HG02642 (cell line): Measurements from ENCODE around the gene IFIT3.
"Not testable (repeated sequence)": the region's sequence is repeated elsewhere in the genome, so short reads cannot be mapped to it uniquely, and the experiment has no call there.

Source experiments
- ATAC-seq: cut with Tn5 transposase; IDR thresholded peaks from one replicate; pipeline ENCODE4 v1.9.1; 2021; ENCODE audit warnings: mild to moderate bottlenecking; ENCODE audit not compliant: unreplicated experiment, poor library complexity

Gene IFIT3, protein sequence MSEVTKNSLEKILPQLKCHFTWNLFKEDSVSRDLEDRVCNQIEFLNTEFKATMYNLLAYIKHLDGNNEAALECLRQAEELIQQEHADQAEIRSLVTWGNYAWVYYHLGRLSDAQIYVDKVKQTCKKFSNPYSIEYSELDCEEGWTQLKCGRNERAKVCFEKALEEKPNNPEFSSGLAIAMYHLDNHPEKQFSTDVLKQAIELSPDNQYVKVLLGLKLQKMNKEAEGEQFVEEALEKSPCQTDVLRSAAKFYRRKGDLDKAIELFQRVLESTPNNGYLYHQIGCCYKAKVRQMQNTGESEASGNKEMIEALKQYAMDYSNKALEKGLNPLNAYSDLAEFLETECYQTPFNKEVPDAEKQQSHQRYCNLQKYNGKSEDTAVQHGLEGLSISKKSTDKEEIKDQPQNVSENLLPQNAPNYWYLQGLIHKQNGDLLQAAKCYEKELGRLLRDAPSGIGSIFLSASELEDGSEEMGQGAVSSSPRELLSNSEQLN

GRCh38 chr10:89327803-89328441, at the start of gene IFIT3:
TSS of gene IFIT3 (plus strand) at chr10:89327997. CDS start at chr10:89328074, 77 bp downstream.
- ATAC-seq, result no peak

- no peak for ATAC-seq
Observed at GRCh38 chr10:89278034-89278535, 49.7 kb upstream of the IFIT3 start.

- ATAC-seq, result no peak
Observed at GRCh38 chr10:89278900-89279392, 48.9 kb upstream of the IFIT3 start.

- no peak for ATAC-seq
Observed at GRCh38 chr10:89279421-89279869, 48.4 kb upstream of the IFIT3 start.

GRCh38 chr10:89280508-89280907, 47.3 kb upstream of the IFIT3 start:
- ATAC-seq, result no peak

- no peak for ATAC-seq
Observed at GRCh38 chr10:89281606-89282395, 46.0 kb upstream of the IFIT3 start.

DNA sequence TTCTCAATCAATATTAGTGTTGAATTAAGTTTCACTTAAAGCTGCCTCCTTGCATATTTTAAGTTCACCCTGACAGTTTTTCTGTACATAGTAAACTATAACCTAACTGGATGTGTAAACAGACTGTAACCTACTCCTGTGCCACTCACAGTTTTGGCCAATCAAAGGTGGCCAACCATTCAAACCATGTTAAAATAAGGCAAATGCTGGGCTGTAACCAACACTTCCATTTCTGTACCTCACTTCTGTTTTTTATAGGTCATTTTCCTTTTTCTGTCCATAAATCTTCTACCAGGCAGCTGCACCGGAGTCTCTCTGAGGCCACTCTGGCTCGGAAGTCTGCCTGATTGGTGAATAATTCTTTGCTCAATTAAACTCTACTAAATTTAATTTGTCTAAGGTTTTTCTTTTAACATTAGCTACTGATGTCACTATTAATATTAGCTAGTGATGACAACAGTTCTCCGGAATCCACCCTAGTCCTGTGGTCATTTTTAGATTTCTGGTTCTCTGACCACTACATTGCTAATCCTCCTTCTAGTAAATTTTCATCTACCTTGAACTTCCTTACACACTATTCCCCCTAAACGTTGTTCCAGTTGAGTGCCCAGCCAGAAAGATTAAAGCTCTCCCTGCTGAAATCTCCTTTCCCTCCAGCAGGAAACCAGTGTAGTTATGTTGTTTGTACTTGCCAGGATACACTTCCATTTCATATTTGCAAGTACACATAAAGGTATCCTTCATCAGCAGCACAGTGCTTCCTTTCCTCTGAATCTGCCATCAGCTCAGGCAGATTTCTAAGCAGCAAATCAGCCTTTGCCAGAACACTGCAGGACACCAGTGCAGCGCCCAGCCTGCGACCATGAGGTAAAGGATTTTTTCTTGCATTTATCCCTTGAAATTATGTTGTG, 44.5 kb upstream of the IFIT3 start:
- ATAC-seq, result no peak

- ATAC-seq, result no peak
Observed at GRCh38 chr10:89283936-89284475, 43.8 kb upstream of the IFIT3 start.

- ATAC-seq, result not testable (repeated sequence)
Observed at GRCh38 chr10:89284711-89285110, 43.1 kb upstream of the IFIT3 start.

DNA sequence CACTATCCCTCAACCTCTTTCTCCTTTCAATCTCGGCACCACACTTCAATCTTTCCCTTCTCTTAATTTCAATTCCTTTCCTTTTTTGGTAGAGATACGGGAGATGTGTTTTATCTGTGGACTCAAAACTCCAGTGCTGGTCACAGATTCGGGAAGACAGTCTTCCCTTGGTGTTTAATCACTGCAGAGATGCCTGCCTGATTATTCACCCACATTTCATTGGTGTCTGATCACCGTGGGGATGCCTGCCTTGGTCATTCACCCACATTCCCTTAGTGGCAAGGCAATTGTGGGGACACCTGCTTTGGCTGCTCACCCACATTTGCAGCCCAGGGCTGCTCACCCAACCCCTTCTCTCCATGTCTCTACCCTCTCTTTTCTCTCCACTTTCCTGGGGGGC, 42.5 kb upstream of the IFIT3 start:
- not testable (repeated sequence) for ATAC-seq

- no peak for ATAC-seq
Observed at GRCh38 chr10:89294721-89295239, 33.0 kb upstream of the IFIT3 start.

GRCh38 chr10:89295597-89295996, 32.2 kb upstream of the IFIT3 start:
- ATAC-seq, result no peak

DNA sequence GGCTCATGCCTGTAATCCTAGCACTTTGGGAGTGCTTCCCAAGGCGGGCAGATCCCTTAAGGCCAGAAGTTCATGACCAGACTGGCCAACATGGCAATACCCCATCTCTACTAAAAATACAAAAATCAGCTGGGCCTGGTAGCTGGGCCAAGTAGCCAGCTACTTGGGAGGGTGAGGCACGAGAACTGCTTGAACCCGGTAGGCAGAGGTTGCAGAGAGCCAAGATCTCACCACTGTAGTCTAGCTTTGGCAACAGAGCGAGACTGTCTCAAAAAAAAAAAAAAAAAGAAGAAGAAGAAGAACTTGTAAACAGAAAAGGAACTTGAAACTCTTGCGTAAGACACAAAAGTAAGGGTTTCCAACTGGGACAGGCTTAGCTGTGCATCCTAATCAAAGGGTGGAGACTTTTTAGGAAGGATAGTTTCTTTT, 31.6 kb upstream of the IFIT3 start:
- no peak for ATAC-seq

DNA sequence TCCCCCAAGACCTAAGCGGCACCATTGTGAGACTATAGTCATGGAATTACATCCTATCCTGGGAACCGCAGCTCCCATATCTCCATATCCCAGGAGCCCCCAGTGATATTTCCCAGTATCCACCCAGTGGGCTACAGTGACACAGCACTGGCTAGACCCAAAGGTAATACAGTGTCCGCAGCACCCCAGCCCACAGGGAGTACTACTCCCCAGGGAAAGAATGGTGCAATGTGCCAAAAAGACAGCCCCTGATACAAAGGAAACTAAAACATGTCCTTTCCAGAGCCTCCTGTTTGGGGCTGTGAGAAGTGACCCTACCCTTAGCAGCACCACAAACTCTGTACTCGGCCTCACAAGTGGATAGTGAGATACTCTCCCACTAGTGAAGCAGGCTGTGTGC, 30.4 kb upstream of the IFIT3 start:
- ATAC-seq, result no peak

DNA sequence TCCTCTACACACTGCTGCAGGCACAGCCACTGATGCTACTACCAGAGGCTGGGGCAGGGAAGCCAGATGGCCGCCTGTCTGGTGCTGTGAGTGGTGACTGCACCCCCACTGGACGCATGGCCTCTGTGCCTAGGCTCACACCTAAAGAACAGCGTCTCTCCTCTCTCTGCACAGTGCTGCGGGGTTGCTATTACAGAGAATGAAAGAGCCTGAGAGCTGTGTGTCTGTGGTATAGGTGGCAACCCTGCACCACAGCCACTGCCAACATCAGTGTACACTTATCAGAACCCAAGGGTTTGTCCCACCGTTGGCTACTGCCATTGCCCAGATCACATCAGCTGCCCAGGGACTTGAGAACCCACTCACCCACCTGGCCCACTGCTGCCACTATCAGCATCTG, 30.0 kb upstream of the IFIT3 start:
- ATAC-seq, result no peak

GRCh38 chr10:89299031-89299430, 28.8 kb upstream of the IFIT3 start:
- ATAC-seq, result no peak

DNA sequence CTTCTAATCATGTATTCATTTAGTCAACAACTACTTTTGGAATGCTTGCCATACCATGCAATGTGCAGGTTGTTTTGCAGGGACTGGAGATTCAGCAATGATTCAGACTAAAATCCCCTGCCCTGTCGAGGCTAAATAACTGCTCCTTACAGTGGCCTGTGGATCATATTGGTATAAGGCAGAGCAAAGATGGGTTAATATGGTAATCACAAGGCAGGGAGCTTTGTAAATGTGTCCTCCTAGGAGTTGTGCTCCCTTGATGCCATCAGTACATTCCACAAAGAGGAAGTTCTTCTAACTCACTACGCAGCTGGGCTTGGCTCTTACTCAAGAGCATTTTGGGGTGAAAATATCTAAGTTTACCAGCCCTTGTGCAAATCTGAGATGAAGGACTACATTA, 26.6 kb upstream of the IFIT3 start:
- no peak for ATAC-seq

DNA sequence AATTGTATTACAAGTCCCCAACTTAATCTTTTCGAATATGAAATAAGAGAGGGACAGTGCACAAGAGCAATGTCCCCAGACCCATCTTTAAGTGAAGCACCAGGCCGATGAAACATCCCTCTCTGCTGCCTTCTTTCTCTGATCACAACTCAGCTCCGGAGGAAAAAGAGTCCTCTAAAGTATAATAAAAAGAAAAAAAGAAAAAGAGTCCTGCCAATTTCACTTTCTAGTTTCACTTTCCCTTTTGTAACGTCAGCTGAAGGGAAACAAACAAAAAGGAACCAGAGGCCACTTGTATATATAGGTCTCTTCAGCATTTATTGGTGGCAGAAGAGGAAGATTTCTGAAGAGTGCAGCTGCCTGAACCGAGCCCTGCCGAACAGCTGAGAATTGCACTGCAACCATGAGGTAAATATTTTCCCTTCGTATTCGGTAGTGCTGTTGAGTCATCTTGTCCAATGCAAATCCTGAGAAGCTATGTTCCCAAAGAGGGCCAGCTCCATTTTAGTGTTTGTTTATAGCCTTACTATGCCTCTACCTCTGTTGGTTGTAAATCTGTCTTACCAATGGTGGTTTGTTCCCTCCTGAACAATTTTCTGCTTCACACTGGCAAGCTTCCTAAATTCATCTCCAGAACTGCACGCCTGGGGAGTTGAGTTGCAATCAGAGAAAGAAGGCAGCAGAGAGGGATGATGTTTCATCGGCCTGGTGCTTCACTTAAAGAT, 25.9 kb upstream of the IFIT3 start, which contains the start of gene IFIT2:
TSS of gene IFIT2 (plus strand) at position 326 of the 725 bp plus-strand sequence. CDS start at position 404, 78 bp downstream.
- peak; percentile 77 for ATAC-seq
